Measurements from ENCODE around the gene HPCA. TPM values are rescaled to one million over a fixed set of nuclear protein-coding genes. Genes with fewer than 3 reads are reported as not detected.

Gene HPCA
- polyA plus RNA-seq, 1 experiment = 0.06 TPM

DNA sequence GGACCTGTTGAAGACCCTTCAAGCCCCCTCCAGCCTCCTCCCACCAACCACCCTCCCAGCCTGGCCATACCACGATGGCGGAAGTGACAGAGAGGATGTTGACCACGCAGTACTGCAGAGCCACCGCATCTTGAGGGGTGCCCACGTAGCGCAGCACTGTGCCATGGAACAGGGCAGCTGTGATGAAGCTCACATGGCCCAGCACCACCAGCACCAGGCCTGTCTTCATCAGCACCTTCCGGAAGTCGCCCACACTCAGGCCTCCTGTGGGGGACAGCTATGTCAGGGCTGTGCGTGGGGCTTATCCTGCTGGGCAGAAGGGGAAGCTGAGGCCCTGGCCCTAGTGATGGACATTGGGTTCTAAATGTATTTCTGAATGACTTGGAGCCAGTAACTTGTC is 11.8 kb downstream of the HPCA start:
- no peak overlapping the region for H3K27ac ChIP-seq (ENCODE audit: low read depth, low read length)
- H3K27me3 ChIP-seq (ENCODE audit: control insufficient read depth, insufficient read depth, low read length) = peaks cover 3% of the 10 kb centered on the region
- H3K4me3 ChIP-seq (ENCODE audit: low read depth, low read length) = no peak overlapping the region
- H3K9me3 ChIP-seq (ENCODE audit: control insufficient read depth, insufficient read depth, low read length) = no peaks in the 10 kb centered on the region; the same call in 1 of the 2 replicates
- no peak for DNase-seq (ENCODE audit: low read depth, low spot score)
- POLR2A ChIA-PET = interaction anchor here (0.6 kb wide), 1 partner anchor 497 kb away, joined by 3 read pairs; no protein-coding TSS in a partner anchor
- TF ChIP-seq, protein P1, sequence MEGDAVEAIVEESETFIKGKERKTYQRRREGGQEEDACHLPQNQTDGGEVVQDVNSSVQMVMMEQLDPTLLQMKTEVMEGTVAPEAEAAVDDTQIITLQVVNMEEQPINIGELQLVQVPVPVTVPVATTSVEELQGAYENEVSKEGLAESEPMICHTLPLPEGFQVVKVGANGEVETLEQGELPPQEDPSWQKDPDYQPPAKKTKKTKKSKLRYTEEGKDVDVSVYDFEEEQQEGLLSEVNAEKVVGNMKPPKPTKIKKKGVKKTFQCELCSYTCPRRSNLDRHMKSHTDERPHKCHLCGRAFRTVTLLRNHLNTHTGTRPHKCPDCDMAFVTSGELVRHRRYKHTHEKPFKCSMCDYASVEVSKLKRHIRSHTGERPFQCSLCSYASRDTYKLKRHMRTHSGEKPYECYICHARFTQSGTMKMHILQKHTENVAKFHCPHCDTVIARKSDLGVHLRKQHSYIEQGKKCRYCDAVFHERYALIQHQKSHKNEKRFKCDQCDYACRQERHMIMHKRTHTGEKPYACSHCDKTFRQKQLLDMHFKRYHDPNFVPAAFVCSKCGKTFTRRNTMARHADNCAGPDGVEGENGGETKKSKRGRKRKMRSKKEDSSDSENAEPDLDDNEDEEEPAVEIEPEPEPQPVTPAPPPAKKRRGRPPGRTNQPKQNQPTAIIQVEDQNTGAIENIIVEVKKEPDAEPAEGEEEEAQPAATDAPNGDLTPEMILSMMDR (IDR thresholded peaks at IDR 0.05; ENCODE audit: low read depth, low read length) = no peak
- CTCF ChIA-PET = interaction anchor here (1.1 kb wide), 1 partner anchor 189 kb away, joined by 3 read pairs; no protein-coding TSS in a partner anchor

DNA sequence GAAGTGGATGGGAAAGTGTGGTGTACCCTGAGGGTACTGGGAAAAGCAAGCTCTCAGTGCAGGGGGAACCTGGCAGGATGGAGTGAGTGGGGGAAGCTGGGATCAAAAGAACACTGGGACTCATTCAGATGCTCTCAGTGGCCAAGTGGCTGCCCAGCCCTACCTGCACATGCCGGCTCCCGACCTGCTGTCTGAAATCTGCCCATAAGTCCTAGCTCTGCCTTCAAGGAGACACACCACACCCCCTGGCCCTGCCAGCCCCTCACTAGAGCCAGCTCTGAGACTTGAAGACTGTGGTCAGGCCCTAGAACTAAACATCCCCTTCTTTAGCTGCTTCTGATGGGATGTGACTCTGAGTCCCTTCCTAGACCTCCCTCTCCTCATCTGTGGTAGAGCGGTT is 12.7 kb downstream of the HPCA start:
- H3K9me3 ChIP-seq (ENCODE audit: control insufficient read depth, insufficient read depth, low read length) = no peaks in the 10 kb centered on the region; the same call in 1 of the 2 replicates
- CTCF ChIA-PET = interaction anchor here (0.5 to 1.1 kb wide), 5 partner anchors 22 to 378 kb away, joined by 3 to 7 read pairs (median 4); no protein-coding TSS in a partner anchor
- POLR2A ChIA-PET = interaction anchor here (0.7 kb wide), 1 partner anchor 8 kb away, joined by 5 read pairs; no protein-coding TSS in a partner anchor

DNA sequence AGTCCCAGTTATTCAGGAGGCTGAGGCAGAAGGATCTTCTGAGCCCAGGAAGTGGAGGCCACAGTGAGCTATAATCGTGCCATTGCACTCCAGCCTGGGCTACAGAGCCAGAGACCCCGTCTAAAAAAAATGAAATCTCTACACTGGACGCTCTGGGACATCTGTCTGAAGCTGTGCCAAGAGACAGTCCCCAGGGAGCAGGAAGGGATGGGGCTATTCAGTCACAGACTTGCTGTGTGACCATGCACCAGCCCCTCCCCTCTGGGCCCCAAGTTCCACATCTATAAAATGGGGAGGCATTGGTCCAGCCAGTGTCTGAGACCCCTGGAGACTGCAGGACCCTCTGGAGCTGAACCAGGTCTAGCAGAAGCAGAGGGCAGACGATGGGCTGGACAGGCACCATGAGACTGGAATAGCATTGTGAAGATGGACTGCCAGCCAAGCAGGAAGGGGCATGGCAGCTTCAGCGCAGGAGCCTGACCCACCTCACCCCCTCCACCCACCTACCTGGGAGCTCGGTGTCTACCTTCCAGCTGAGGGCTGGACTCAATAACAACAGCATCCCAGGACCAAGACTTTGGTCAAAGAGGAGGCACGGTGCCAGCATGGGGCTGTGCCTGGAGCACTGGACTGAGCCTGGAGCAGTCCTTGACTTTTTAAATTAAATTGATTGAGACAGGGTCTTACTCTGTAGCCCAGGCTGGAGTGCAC is 13.4 kb downstream of the HPCA start:
- no peaks in the 10 kb centered on the region; the same call in 1 of the 2 replicates for H3K9me3 ChIP-seq (ENCODE audit: control insufficient read depth, insufficient read depth, low read length)
- TF ChIP-seq, protein P1 (IDR thresholded peaks at IDR 0.05; ENCODE audit: low read depth, low read length) = no peak
- ChIA-PET POLR2A (interaction anchor here (1.1 kb wide), 1 partner anchor 65 kb away, joined by 3 read pairs; no protein-coding TSS in a partner anchor), CTCF (interaction anchor here (0.5 to 1.0 kb wide), 5 partner anchors 23 to 244 kb away, joined by 3 to 7 read pairs (median 4); no protein-coding TSS in a partner anchor)
- H3K4me3 ChIP-seq (ENCODE audit: low read depth, low read length) = no peak overlapping the region
- H3K27me3 ChIP-seq (ENCODE audit: control insufficient read depth, insufficient read depth, low read length) = peaks cover 8% of the 10 kb centered on the region
- H3K27ac ChIP-seq (ENCODE audit: low read depth, low read length) = no peak overlapping the region
- DNase-seq (ENCODE audit: low read depth, low spot score) = no peak

More for the DNA sequence above, 12.7 kb downstream of the HPCA start:
- no peak for DNase-seq (ENCODE audit: low read depth, low spot score)
- Histone ChIP-seq H3K4me3 (ENCODE audit: low read depth, low read length) (no peak overlapping the region), H3K27ac (ENCODE audit: low read depth, low read length) (no peak overlapping the region), H3K27me3 (ENCODE audit: control insufficient read depth, insufficient read depth, low read length) (peaks cover 3% of the 10 kb centered on the region)
- TF ChIP-seq, protein P1 (IDR thresholded peaks at IDR 0.05; ENCODE audit: low read depth, low read length) = no peak

DNA sequence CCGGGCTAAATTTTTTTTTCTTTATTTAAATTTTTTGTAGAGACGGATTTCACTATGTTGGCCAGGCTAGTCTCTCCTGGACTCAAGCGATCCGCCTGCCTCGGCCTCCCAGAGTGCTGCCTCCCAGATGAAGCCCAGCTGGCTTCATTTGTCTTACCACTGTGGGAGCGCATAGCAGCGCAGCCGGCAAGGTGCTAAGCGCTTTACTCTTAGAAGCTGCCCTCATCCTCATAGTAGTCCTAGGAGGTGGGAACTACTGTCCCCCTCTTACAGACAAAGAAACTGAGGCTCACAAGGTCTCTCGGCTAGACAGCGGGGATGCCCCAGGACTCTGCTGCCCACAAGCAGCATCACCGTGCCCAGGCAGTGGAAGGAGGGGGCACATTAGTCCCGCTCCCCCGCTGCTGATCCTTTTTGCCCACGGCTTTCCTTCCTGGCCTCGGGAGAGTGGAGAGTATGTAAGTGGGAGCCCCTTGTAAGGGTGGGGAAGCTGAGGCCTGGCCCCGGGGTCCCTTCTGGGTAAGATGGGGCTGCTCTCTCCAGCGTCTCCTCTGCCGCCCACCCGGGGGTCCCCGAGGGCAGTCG is 14.2 kb downstream of the HPCA start:
- TF ChIP-seq, protein P1 (IDR thresholded peaks at IDR 0.05; ENCODE audit: low read depth, low read length) = no peak
- CTCF ChIA-PET = interaction anchor here (1.0 kb wide), 1 partner anchor 154 kb away, joined by 4 read pairs; no protein-coding TSS in a partner anchor
- no peak for DNase-seq (ENCODE audit: low read depth, low spot score)

More for the DNA sequence above, 14.2 kb downstream of the HPCA start:
- no peaks in the 10 kb centered on the region; the same call in 1 of the 2 replicates for H3K9me3 ChIP-seq (ENCODE audit: control insufficient read depth, insufficient read depth, low read length)
- no peak overlapping the region for H3K27ac ChIP-seq (ENCODE audit: low read depth, low read length)
- peaks cover 8% of the 10 kb centered on the region for H3K27me3 ChIP-seq (ENCODE audit: control insufficient read depth, insufficient read depth, low read length)
- H3K4me3 ChIP-seq (ENCODE audit: low read depth, low read length) = peak overlapping the region; percentile 68
- POLR2A ChIA-PET = interaction anchor here (1.1 kb wide), 1 partner anchor 64 kb away, joined by 3 read pairs; no protein-coding TSS in a partner anchor

Measured in AG04450 (cell line).